HG03025 (cell line): ENCODE results near the gene TEX26.

Experiments
- ATAC-seq: cut with Tn5 transposase; IDR thresholded peaks from one replicate; pipeline ENCODE4 v1.9.1; 2021; ENCODE audit warnings: mild to moderate bottlenecking, moderate library complexity; ENCODE audit not compliant: unreplicated experiment, low FRiP score

TEX26 gene

GRCh38 chr13:30932481-30933353 is at the start of gene TEX26:
TEX26 (plus strand) TSS chr13:30932656; CDS start chr13:30932716, 60 bp downstream.
- ATAC-seq = no peak

- ATAC-seq = no peak
Observed at GRCh38 chr13:30882996-30883766, 49.3 kb upstream of the TEX26 start.

- ATAC-seq = no peak
Observed at GRCh38 chr13:30884543-30884942, 47.9 kb upstream of the TEX26 start.

GRCh38 chr13:30889196-30889690 is 43.2 kb upstream of the TEX26 start:
- ATAC-seq = no peak

- no peak for ATAC-seq
Observed at GRCh38 chr13:30892966-30893365, 39.5 kb upstream of the TEX26 start.

GRCh38 chr13:30895773-30896172 is 36.7 kb upstream of the TEX26 start:
- no peak for ATAC-seq

- no peak for ATAC-seq
Observed at GRCh38 chr13:30898070-30898469, 34.4 kb upstream of the TEX26 start.

- no peak for ATAC-seq
Observed at GRCh38 chr13:30898678-30899241, 33.7 kb upstream of the TEX26 start.

- no peak for ATAC-seq
Observed at GRCh38 chr13:30900436-30900835, 32.0 kb upstream of the TEX26 start.

GRCh38 chr13:30900952-30901749 is 31.3 kb upstream of the TEX26 start:
- ATAC-seq = no peak

- no peak for ATAC-seq
Observed at GRCh38 chr13:30904043-30904442, 28.4 kb upstream of the TEX26 start.

- no peak for ATAC-seq
Observed at GRCh38 chr13:30905932-30906383, 26.5 kb upstream of the TEX26 start, which contains the start of gene MEDAG. MEDAG (plus strand) TSS chr13:30906271; CDS start chr13:30906516, 245 bp downstream.

GRCh38 chr13:30906411-30907051 is 25.9 kb upstream of the TEX26 start:
- ATAC-seq = no peak

GRCh38 chr13:30907121-30907861 is 25.2 kb upstream of the TEX26 start:
- ATAC-seq = no peak

GRCh38 chr13:30908416-30908980 is 24.0 kb upstream of the TEX26 start:
- ATAC-seq = no peak

GRCh38 chr13:30910676-30911075 is 21.8 kb upstream of the TEX26 start:
- no peak for ATAC-seq

GRCh38 chr13:30915691-30916541 is 16.5 kb upstream of the TEX26 start:
- ATAC-seq = no peak

- ATAC-seq = no peak
Observed at GRCh38 chr13:30916991-30917390, 15.5 kb upstream of the TEX26 start.
